RCC 7860 (cell line): Measurements from ENCODE around the gene MCC.

Source experiments
- DNase-seq: peaks from one replicate; pipeline ENCODE4 v3.0.0-alpha.2; 2015; ENCODE audit warnings: low spot score
- FAIRE-seq: peaks from 2 replicates; lab custom pipeline; 2012; peaks lifted over from hg19 to GRCh38; lab: Jason Lieb, UNC

Gene MCC

GRCh38 chr5:113276001-113276400 lies 212.3 kb downstream of the MCC start:
- DNase-seq (no peak), FAIRE-seq (no peak)

DNA sequence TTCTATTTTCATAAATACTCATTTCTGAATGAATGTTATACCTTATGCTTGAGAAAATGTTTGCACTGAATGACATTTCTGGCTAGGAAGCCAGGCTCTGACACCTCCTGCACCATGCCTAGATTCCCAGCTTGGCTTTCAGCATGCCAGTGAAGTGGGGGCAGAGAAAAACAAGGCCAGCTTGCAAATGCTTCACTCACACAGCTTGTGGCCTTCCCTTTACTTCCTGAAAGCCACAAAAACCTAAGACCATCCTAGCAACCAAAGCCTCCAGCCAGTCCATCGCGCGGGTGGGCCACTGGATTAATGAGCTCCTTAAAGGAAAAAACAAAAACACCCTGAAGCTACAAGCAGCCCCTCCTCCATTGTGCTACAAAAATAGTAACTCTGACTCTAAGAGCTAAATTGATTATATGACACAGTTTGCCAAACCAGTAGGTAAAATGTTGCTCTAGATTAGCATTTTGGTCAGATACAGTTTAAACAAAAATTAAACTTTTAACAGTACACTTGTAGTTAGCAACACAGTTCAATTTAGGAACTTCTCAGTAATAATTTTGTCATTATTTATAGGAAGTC lies 213.3 kb downstream of the MCC start:
- no peak for DNase-seq
- no peak for FAIRE-seq

DNA sequence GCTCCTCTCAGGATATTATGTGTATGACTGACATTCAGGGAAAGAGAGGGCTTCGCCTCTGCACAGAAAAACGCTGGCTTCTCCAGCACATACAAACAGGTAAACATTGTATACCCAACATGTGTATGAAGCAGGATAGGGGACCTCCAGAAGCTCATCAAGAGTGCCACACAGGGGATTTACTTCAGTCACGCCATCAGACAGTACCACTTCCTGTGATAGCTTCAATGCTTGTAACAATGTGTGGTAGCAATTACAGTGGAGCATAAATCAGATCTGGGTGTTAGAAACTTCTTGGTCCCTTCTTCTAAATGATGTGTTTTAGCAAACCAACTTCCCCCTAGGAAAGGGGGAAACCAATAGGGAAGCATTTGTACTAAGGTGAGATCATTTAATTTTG lies 214.3 kb downstream of the MCC start:
- no peak for FAIRE-seq

DNA sequence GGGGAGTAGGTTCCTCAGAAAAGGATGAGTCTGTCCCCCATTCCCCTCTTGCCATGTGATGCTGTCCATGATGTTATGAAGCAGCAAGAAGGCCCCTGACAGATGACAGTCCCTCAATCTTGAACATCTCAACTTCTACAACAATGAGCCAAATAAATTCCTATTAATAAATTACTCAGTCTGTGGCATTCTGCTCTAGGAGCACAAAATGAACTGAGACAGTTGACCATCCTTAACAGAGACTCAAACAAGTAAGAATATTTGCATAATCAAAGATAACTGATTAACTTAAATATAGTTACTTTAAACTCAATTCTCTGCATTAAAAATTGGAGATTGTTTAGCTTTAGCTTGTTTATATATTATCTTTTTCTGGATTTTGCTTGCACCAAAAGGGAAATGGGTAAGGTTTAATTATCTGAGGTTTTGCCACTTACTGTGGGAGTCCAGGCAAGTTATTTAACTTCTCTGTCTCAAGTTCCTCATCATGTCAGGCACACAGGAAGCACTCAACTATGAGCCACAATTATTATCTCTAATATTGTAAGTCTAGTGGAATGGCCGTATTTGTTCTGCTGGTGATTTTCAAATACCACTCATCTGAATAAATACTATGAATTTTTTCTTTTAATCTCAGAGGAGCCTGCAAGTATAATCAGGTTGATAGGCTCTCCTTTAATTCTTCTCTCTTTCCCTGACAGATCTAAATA lies 216.4 kb downstream of the MCC start:
- FAIRE-seq, result no peak
- no peak for DNase-seq

More for the DNA sequence above, 214.3 kb downstream of the MCC start:
- DNase-seq, result no peak

- DNase-seq (peak; percentile 81), FAIRE-seq (no peak)
Observed at GRCh38 chr5:113271015-113271414, 217.2 kb downstream of the MCC start.

DNA sequence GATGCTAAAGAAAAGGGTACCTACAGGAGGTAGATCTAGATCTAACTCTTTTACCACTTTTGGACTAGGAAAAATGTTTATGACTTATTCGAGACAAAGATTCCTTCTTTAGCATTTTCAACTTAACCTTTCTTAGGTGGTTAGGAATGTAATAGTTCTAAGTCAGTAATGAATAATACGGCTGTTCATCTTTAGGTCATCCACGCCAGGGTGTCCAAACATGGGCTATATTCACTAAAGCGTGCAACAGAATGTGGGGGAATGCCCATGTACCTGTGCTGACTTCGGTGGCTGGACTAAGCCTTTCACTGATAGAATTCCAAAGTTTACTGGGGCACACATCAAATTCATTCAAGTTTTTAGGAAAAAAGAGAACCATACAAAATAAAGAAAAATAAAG lies 218.2 kb downstream of the MCC start:
- DNase-seq, result peak; percentile 58
- FAIRE-seq, result no peak

DNA sequence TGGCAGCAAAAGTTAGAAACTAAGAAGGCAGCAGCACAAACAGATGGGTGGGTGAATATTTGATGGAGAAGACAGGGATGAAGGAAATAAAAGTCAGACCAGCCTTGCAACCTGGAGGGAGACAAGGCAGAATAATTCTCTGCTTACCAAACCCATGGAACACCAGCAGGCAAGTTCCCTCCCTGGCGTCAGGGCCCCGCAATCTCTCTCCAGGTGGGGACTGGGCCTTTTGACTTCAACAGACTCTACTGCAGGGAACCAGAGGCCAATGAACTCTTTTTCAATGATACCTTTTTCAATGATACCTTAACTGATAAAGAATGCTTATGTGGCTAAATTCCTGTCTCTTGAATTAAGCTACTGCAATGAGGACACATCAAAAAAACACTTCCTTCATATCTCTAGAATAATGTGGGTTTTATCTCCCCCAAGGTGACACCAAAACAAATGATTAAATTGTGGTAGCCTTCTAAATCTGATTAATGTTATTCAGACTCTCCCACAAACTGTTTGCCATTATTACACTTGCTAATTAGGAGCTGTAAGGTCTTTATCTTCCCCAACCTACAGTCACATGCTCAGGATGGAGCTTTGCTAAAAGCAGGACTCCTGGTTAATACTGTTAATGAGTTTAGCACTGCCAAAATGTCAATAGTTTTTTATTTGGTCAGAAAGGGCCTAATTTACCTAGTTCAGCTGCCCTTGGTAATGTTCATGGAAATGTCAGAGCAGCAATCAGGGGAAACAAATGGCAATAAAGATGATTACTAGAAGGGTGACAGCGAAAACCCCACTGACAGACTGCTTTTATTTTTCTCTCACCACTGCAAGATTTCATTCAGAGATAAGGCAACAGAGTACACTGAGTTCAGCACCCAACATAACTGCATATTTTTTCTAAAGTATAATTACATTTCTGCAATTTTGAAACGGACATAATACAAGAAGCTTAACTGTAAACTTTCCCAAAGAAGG lies 218.9 kb downstream of the MCC start:
- DNase-seq (no peak), FAIRE-seq (no peak)

DNA sequence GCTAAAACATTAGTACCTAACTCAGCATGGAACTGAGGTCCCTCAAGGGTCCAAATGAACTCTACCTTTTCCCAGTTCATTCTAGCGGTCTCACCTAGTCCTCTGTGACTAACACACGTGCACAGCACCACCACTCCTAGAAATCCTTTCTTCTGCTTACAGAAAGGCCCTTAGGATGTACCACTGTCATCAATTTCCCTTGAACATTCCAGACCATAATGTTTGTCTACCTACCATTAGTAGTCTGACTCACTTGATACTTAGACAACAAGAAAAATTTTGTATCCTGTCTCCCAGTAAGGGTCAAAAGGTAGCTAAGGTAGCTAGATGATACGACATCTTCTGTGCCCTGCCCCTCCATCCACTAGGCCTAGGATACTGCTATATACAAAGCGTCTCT lies 220.0 kb downstream of the MCC start:
- FAIRE-seq (no peak), DNase-seq (peak; percentile 40)

GRCh38 chr5:113267361-113267900 lies 220.8 kb downstream of the MCC start:
- FAIRE-seq (no peak), DNase-seq (no peak)

DNA sequence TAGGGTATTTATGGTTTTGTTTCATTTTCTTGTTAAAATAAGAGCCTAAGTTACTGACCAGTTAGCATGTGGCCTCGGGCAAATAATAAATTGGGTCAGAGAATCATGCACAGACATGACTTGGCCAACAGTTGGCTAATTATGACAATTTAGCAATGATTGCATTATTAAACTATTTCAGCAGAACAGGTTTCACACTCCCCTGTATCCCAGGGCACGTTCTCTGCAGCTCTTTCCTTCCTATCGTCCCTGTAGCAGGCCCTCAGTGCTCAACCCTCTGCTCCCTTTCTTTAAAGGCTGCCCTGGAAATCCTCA lies 221.4 kb downstream of the MCC start:
- DNase-seq, result no peak
- no peak for FAIRE-seq

GRCh38 chr5:113266227-113266912 lies 221.9 kb downstream of the MCC start:
- FAIRE-seq, result no peak
- peak; percentile 77 for DNase-seq

GRCh38 chr5:113265190-113265589 lies 223.1 kb downstream of the MCC start:
- DNase-seq, result no peak
- FAIRE-seq, result no peak

GRCh38 chr5:113264046-113264445 lies 224.2 kb downstream of the MCC start:
- FAIRE-seq (peak; percentile 94), DNase-seq (peak; percentile 74)

GRCh38 chr5:113263545-113263944 lies 224.7 kb downstream of the MCC start:
- FAIRE-seq (no peak), DNase-seq (no peak)

DNA sequence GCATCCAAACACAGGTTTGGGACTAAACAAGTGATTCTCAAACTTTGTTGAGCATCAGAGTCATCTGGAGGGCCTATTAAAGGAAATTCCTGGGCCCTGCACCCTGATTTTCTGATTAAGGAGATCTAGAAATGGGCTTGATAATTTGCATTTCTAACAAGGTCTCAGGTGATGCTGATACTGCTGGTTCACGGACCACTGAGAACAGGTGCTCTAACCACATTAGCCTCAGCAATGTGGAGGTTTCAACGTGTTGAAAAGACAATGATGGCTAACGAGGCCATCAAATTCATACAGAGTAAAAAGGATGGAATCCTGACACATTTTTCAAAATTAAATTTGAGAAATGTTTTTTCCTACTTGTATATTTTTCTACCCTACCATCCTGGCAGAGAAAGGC lies 225.6 kb downstream of the MCC start:
- DNase-seq (no peak), FAIRE-seq (no peak)

DNA sequence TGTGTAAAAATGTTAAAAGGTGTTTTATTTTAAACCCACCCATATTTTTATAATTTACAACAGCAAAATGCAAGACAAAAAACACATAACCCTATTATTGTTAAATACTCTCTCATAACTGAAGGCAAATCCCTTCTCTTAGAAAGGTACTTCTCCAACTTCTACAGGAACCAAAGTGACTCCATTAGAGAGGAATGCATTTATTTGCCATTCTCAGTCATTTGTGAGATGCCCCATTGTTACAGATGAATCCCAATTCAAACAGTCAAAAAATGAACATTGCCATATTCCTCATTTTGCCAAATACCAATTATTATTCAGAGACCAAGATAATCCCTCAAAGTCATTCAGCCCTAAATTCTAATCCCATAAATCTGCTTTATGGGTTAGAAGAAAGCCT lies 229.2 kb downstream of the MCC start:
- FAIRE-seq (no peak), DNase-seq (no peak)

DNA sequence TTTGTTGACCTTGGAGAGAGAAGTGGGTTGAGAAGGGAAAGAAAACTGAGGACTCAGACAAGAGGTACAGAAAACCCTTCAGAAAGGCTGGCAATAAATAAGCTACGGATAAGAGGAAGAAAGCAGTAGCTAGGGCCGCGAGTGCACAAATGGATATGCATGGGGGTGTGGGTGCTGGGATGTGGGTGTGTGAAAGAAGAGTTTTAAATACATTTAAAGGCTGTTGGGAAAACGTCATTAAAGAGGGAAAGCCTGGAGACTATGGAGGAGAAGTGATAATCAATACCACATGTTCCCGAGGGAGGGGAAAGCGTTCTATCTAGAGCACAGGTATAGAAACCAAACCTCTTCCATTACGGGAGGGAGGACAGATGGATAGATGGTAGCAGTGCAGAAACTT lies 230.7 kb downstream of the MCC start:
- DNase-seq, result no peak
- no peak for FAIRE-seq

- DNase-seq, result no peak
- FAIRE-seq, result no peak
Observed at GRCh38 chr5:113256671-113257452, 231.4 kb downstream of the MCC start.

- FAIRE-seq, result no peak
- DNase-seq, result no peak
Observed at GRCh38 chr5:113255579-113256386, 232.5 kb downstream of the MCC start.
